PC-3 (cell line): Measurements from ENCODE around the gene BAAT. TPM values are rescaled to one million over a fixed set of nuclear protein-coding genes. Genes with fewer than 3 reads are reported as not detected.

Source experiments
- ATAC-seq: fragments of 200-7000 bp; cut with Tn5 transposase; 2 replicates; pipeline ENCODE4 v1.9.1; 2020; ENCODE audit warnings: mild to moderate bottlenecking, moderate library complexity
- BruUV-seq: library from RNA; stranded (reverse); fragments of 400-500 nt; replicated peaks from 2 replicates; lab custom pipeline; 2021; lab: Mats Ljungman, UMichigan
- CTCF ChIA-PET: fragments of 300-600 bp; sonication (Branson Sonifier 250); formaldehyde crosslinking; loops from one replicate; lab custom pipeline; 2022; ENCODE audit warnings: antibody characterized with exemption; lab: Charles Lee
- POLR2A ChIA-PET: fragments of 300-600 bp; sonication (Branson Sonifier 250); formaldehyde crosslinking; loops from one replicate; lab custom pipeline; 2022; ENCODE audit warnings: antibody characterized with exemption; ENCODE audit not compliant: unreplicated experiment; lab: Charles Lee
- DNase-seq: peaks from one replicate; pipeline ENCODE4 v3.0.0-alpha.2; 2015
- H2AFZ ChIP-seq: fragments of 300-600 bp; sonication (generic); 2 replicates; pipeline ENCODE4 v1.6.0; 2016; ENCODE audit warnings: antibody characterized with exemption, low read length
- H3F3A ChIP-seq: fragments of 300-600 bp; sonication (generic); one replicate; pipeline ENCODE4 v1.6.0; 2017; ENCODE audit warnings: antibody characterized with exemption, low read length, control low read depth, mild to moderate bottlenecking; ENCODE audit not compliant: unreplicated experiment
- H3K27ac ChIP-seq: fragments of 300-600 bp; sonication (generic); 2 replicates; pipeline ENCODE4 v1.5.1; 2016; ENCODE audit warnings: mild to moderate bottlenecking, low read length
- H3K27me3 ChIP-seq: fragments of 300-600 bp; sonication (generic); 2 replicates; pipeline ENCODE4 v1.6.1; 2016; ENCODE audit warnings: low read length, mixed read lengths
- H3K36me3 ChIP-seq: fragments of 300-600 bp; sonication (generic); 2 replicates; pipeline ENCODE4 v1.6.1; 2016; ENCODE audit warnings: low read depth, mixed run types, low read length, mixed read lengths
- H3K4me1 ChIP-seq: fragments of 300-600 bp; sonication (generic); 2 replicates; pipeline ENCODE4 v1.5.1; 2016; ENCODE audit warnings: low read length; ENCODE audit not compliant: insufficient read depth
- H3K4me2 ChIP-seq: fragments of 300-600 bp; sonication (generic); 2 replicates; pipeline ENCODE4 v1.6.0; 2016; ENCODE audit warnings: low read length
- H3K4me3 ChIP-seq: fragments of 300-600 bp; sonication (generic); 2 replicates; pipeline ENCODE4 v1.5.1; 2016; ENCODE audit warnings: mild to moderate bottlenecking, low read length, mixed read lengths
- H3K79me2 ChIP-seq: fragments of 300-600 bp; sonication (generic); 2 replicates; pipeline ENCODE4 v1.6.1; 2017; ENCODE audit warnings: low read length, mixed read lengths
- H3K9ac ChIP-seq: fragments of 300-600 bp; sonication (generic); 2 replicates; pipeline ENCODE4 v1.6.0; 2016; ENCODE audit warnings: mild to moderate bottlenecking, low read length
- H3K9me2 ChIP-seq: fragments of 300-600 bp; sonication (generic); replicated peaks from 2 replicates; pipeline ENCODE4 v1.6.1; 2016; ENCODE audit warnings: mixed run types, low read length, mixed read lengths
- H3K9me3 ChIP-seq: fragments of 300-600 bp; sonication (generic); 2 replicates; pipeline ENCODE4 v1.6.1; 2016; ENCODE audit warnings: low read length, mixed read lengths
- H4K20me1 ChIP-seq: fragments of 300-600 bp; sonication (generic); 2 replicates; pipeline ENCODE4 v1.6.1; 2016; ENCODE audit warnings: low read length, mixed read lengths
- EZH2 ChIP-seq: fragments of 300-600 bp; sonication (generic); IDR thresholded peaks from one replicate; pipeline ENCODE4 v1.6.1; 2017; ENCODE audit warnings: antibody characterized with exemption, mild to moderate bottlenecking, low read length; ENCODE audit not compliant: unreplicated experiment
- EZH2phosphoT487 ChIP-seq: fragments of 300-600 bp; sonication (generic); IDR thresholded peaks from 2 replicates; pipeline ENCODE4 v1.6.1; 2018; ENCODE audit warnings: mild to moderate bottlenecking, antibody characterized with exemption, low read length, borderline replicate concordance
- intact Hi-C: fragments of 100-400 bp; cut with micrococcal nuclease; formaldehyde crosslinking; loops from 2 replicates; pipeline ENCODE4 v1.9.0; 2023
- total RNA-seq: library from RNA; depleted of rRNA; stranded (reverse); fragments of >200 nt; gene quantifications from 2 replicates; pipeline ENCODE4 v1.2.3, GENCODE V29; 2014
- TF ChIP-seq, protein P1 (sequence below): fragments of 300-600 bp; sonication (generic); conservative IDR thresholded peaks from 2 replicates; pipeline ENCODE4 v1.5.1; 2017; ENCODE audit warnings: antibody characterized with exemption, low read depth, mild to moderate bottlenecking, low read length

Gene BAAT
- total RNA-seq, 1 experiment from 2014 or later, result 0.07 TPM

DNA sequence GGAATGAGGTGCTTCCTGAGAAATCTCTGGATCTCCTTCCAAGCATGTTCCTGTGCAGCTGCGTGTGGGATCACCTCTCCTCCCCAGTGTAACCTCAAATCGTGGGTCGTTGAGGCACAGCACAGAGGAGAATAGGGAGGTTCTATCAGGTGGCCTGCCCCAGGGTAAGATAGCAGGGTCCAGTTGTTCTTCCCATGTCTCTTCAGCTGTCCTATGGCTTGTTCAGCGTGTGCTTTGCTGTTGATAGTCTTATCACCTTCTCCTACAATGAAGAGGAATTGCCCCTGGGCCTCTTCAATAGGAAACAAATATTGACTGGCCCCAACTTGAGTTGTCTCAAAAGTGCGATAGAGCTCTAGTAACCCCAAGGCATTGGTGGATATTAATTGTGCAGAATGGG lies 22.4 kb downstream of the BAAT start:
- BruUV-seq, result no TSS peak
- POLR2A ChIA-PET, result no interaction called here

DNA sequence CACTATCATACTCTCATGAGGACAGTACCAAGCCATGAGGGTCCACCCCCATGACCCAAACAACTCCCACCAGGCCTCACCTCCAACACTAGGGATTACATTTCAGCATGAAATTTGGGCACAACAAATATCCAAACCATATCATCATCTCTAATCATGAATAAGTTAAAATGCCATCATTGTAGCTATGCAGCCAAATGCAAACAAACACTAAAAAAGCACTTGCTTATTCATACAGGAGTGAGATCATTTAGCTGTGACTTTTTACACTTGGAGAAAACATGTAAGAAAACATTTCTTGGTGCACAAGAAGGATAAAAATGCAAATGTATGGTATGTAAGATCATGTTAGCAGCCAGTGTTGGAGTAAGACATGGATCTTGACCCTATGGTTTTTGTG lies 24.2 kb downstream of the BAAT start:
- intact Hi-C loops, result no loop called here
- CTCF ChIA-PET, result no interaction called here
- no TSS peak for BruUV-seq

More for the DNA sequence above, 22.4 kb downstream of the BAAT start:
- ATAC-seq (no peak), DNase-seq (no peak)
- H4K20me1 ChIP-seq, result no peaks in the 10 kb centered on the region
- H3K9me2 ChIP-seq, result no peaks in the 10 kb centered on the region
- H3K4me1 ChIP-seq, result no peaks in the 10 kb centered on the region
- H3K27me3 ChIP-seq, result no peaks in the 10 kb centered on the region
- H3K4me2 ChIP-seq, result no peak overlapping the region
- no peaks in the 10 kb centered on the region for H3K36me3 ChIP-seq
- no peak overlapping the region for H3K9ac ChIP-seq
- H3F3A ChIP-seq, result no peaks in the 10 kb centered on the region
- CTCF ChIA-PET, result no interaction called here
- no peaks in the 10 kb centered on the region for H3K9me3 ChIP-seq
- H2AFZ ChIP-seq, result no peak overlapping the region
- TF ChIP-seq, protein P1, sequence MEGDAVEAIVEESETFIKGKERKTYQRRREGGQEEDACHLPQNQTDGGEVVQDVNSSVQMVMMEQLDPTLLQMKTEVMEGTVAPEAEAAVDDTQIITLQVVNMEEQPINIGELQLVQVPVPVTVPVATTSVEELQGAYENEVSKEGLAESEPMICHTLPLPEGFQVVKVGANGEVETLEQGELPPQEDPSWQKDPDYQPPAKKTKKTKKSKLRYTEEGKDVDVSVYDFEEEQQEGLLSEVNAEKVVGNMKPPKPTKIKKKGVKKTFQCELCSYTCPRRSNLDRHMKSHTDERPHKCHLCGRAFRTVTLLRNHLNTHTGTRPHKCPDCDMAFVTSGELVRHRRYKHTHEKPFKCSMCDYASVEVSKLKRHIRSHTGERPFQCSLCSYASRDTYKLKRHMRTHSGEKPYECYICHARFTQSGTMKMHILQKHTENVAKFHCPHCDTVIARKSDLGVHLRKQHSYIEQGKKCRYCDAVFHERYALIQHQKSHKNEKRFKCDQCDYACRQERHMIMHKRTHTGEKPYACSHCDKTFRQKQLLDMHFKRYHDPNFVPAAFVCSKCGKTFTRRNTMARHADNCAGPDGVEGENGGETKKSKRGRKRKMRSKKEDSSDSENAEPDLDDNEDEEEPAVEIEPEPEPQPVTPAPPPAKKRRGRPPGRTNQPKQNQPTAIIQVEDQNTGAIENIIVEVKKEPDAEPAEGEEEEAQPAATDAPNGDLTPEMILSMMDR, result no peak
- TF ChIP-seq EZH2phosphoT487 (no peak), EZH2 (no peak)
- H3K4me3 ChIP-seq, result no peak overlapping the region
- intact Hi-C loops, result no loop called here
- no peaks in the 10 kb centered on the region for H3K79me2 ChIP-seq
- no peak overlapping the region for H3K27ac ChIP-seq

DNA sequence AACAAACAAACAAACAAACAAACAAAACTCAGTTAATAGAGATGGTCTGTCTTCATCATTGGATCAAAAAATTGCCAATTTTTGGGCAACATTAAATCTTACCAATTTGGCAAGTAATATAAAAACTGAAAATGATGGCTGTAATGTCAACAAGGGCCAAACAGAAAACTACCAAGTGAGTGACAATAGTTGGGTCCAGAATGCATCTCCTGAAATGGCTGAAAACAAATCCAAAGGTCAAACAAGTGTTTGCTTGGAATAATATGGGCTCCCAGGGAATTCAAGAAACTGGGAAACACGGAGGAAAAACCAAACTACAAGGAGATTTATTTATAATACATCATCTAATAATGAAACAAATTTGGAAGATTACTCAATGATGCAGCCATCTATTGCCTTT lies 25.1 kb downstream of the BAAT start:
- Histone ChIP-seq H3K27me3 (no peaks in the 10 kb centered on the region), H3K9me3 (no peaks in the 10 kb centered on the region), H3F3A (no peaks in the 10 kb centered on the region), H3K9ac (no peak overlapping the region), H3K27ac (no peak overlapping the region), H2AFZ (no peak overlapping the region), H4K20me1 (no peaks in the 10 kb centered on the region), H3K36me3 (no peaks in the 10 kb centered on the region), H3K4me2 (no peak overlapping the region), H3K4me1 (no peaks in the 10 kb centered on the region), H3K79me2 (no peaks in the 10 kb centered on the region), H3K9me2 (no peaks in the 10 kb centered on the region), H3K4me3 (no peak overlapping the region)
- BruUV-seq, result no TSS peak
- ChIA-PET POLR2A (no interaction called here), CTCF (no interaction called here)
- no peak for DNase-seq
- no peak for ATAC-seq
- TF ChIP-seq EZH2phosphoT487, result no peak
- no peak for TF ChIP-seq EZH2
- intact Hi-C loops, result no loop called here

More for the DNA sequence above, 24.2 kb downstream of the BAAT start:
- no peak overlapping the region for H3K4me3 ChIP-seq
- H3K4me1 ChIP-seq, result no peaks in the 10 kb centered on the region
- POLR2A ChIA-PET, result no interaction called here
- no peaks in the 10 kb centered on the region for H3K9me3 ChIP-seq
- H3K9ac ChIP-seq, result no peak overlapping the region
- H3K9me2 ChIP-seq, result no peaks in the 10 kb centered on the region
- H3K4me2 ChIP-seq, result no peak overlapping the region
- H2AFZ ChIP-seq, result no peak overlapping the region
- H3F3A ChIP-seq, result no peaks in the 10 kb centered on the region
- H3K36me3 ChIP-seq, result no peaks in the 10 kb centered on the region
- no peaks in the 10 kb centered on the region for H3K79me2 ChIP-seq
- TF ChIP-seq EZH2phosphoT487, result no peak
- TF ChIP-seq, protein P1, result no peak
- TF ChIP-seq EZH2, result no peak
- H4K20me1 ChIP-seq, result no peaks in the 10 kb centered on the region
- H3K27ac ChIP-seq, result no peak overlapping the region
- H3K27me3 ChIP-seq, result no peaks in the 10 kb centered on the region
- no peak for ATAC-seq
- no peak for DNase-seq
